Measurements from ENCODE around the gene RCSD1.

The RCSD1 gene

GRCh38 chr1:167690053-167690452 is 60.0 kb downstream of the RCSD1 start:
- TF ChIP-seq GATA2 (IDR thresholded peaks at IDR 0.05; ENCODE audit: low read depth, low read length) = peak; percentile 65; the same call in 1 of the 2 replicates
- TF ChIP-seq GATA3 (IDR thresholded peaks at IDR 0.05; ENCODE audit: low read depth, low read length) = no peak

DNA sequence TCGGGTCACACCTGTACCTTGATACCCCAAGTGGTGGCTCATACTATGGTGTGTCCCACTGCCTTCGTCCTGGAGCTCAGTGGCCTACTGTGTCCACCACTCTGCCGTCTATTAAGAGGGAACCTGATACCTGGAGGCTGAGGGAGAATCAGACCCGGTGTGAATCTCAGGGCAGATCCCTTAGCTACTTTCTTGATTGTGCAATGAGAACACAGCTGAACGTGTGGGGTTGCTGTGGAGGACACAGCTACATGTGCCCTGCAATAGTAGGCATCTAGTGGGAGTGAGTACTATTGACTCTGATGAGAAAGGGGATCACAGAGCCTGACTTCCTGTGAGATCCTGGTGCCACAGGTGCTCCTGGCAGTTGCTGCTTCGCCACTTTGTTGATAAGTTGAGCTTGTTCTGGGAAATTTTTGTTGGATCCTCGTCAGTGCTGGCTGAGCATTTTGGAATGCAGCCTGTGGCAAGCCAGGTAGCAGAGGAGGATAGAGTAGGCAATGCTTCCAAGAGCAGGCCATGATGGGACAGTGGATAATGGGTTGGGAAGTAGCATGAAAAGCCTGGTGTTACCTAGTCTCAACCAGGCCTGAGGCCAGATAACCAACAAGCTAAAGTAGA is 63.5 kb downstream of the RCSD1 start:
- TF ChIP-seq GATA3 (IDR thresholded peaks at IDR 0.05; ENCODE audit: low read depth, low read length) = no peak

GRCh38 chr1:167694691-167695090 is 64.7 kb downstream of the RCSD1 start:
- TF ChIP-seq GATA2 (IDR thresholded peaks at IDR 0.05; ENCODE audit: low read depth, low read length) = no peak
- TF ChIP-seq GATA3 (IDR thresholded peaks at IDR 0.05; ENCODE audit: low read depth, low read length) = no peak

DNA sequence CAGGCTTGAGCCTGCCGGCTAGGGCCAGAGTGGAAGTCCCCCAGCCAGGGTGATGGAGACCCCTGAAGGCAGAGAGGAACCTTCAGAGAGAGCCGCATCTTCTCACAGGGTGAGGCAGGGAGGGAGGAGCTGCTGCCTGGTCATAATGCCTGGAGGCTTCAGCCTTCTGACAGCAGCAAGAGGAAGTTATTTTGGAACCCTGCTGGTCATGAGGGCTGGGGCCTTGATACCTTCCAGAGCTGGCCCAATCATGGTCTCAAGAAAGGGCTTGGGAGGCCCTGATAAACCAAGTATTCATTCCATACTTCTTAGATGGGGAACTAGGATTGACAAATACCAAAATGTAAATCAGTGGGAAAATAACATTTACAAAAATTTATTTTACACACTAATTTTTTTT is 65.1 kb downstream of the RCSD1 start:
- TF ChIP-seq GATA2 (IDR thresholded peaks at IDR 0.05; ENCODE audit: low read depth, low read length) (no peak), GATA3 (IDR thresholded peaks at IDR 0.05; ENCODE audit: low read depth, low read length) (no peak)

DNA sequence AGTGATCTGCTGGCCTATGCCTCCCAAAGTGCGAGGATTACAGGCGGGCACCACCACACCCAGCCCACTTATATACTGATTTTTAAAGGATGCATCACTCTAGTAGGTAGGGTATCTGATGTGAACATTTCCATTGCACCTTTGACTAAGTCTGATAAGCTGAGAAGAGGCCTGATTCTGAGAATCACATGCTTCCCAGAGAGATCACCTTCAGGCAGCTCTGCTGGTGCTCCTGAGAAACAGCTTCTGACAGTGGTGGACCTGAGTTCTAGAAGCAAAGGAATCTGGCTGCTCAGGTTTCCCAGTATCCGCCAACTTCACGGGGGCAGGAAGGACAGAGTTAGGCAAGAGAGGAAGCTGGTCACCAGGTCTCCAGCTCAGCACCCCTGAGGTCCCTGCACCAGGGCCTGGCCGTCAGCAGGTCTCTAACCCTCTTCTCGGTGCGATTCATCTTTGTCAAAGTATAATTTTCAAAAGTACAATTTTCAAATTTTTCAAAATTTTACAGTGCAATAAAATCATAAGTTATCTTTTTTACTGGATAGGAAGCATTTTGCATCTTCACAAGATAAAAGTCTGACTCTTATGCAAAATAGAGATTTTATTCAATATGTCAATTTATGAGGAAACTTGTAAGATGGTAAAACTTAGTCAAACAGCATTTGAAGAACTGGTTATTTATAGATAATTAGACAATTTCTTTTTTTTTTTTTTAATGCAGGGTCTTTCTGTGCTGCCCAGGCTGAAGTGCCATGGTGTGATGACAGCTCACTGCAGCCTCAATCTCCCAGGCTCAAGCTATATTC is 65.9 kb downstream of the RCSD1 start:
- no peak for TF ChIP-seq GATA2 (IDR thresholded peaks at IDR 0.05; ENCODE audit: low read depth, low read length)
- TF ChIP-seq GATA3 (IDR thresholded peaks at IDR 0.05; ENCODE audit: low read depth, low read length) = no peak

GRCh38 chr1:167697667-167698141 is 67.7 kb downstream of the RCSD1 start:
- TF ChIP-seq GATA2 (IDR thresholded peaks at IDR 0.05; ENCODE audit: low read depth, low read length) (no peak), GATA3 (IDR thresholded peaks at IDR 0.05; ENCODE audit: low read depth, low read length) (no peak)

- TF ChIP-seq GATA3 (IDR thresholded peaks at IDR 0.05; ENCODE audit: low read depth, low read length) (no peak), GATA2 (IDR thresholded peaks at IDR 0.05; ENCODE audit: low read depth, low read length) (no peak)
These were observed 68.3 kb downstream of the RCSD1 start for GRCh38 chr1:167698313-167698712.

DNA sequence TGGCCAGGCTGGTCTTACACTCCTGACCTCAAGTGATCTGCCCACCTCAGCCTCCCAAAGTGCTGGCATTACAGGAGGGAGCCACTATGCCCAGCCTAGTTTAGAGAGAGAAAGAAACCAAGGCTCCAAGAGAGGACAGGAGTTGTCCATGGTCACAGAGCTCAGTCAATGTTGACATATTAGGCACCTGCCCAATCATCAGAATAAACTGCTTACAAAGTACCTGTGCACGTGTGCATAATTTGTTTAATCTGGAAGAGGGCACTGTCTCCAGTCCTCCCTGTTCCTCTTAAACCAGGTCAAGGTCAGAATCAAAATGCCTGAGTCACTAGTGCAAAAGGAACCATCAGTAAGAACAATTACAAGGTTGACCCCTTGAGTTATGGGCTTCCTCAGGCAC is 71.5 kb downstream of the RCSD1 start:
- no peak for TF ChIP-seq GATA2 (IDR thresholded peaks at IDR 0.05; ENCODE audit: low read depth, low read length)
- TF ChIP-seq GATA3 (IDR thresholded peaks at IDR 0.05; ENCODE audit: low read depth, low read length) = no peak

- TF ChIP-seq GATA3 (IDR thresholded peaks at IDR 0.05; ENCODE audit: low read depth, low read length) (no peak), GATA2 (IDR thresholded peaks at IDR 0.05; ENCODE audit: low read depth, low read length) (no peak)
These were observed 73.5 kb downstream of the RCSD1 start for GRCh38 chr1:167703557-167703956.

DNA sequence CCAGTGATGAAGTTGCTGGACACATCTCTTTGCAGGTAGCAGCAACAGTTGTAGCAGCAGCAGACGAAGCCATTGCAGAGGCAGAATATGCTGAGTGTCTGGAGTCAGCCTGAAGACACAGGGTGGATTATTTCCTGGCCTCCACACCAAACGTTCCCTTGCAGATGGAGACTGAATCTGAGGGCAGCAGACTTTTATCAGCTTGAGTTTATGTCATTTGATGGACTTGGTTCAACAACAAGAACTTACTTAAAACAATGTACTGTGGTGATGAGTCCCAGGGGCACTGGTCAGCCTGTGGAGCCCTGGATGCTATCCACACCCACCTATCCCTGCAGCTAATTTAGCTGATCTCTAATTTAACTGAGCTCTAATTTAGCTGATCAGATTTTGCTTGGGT is 74.7 kb downstream of the RCSD1 start:
- TF ChIP-seq GATA3 (IDR thresholded peaks at IDR 0.05; ENCODE audit: low read depth, low read length) = no peak
- no peak for TF ChIP-seq GATA2 (IDR thresholded peaks at IDR 0.05; ENCODE audit: low read depth, low read length)

GRCh38 chr1:167705250-167705649 is 75.2 kb downstream of the RCSD1 start:
- TF ChIP-seq GATA3 (IDR thresholded peaks at IDR 0.05; ENCODE audit: low read depth, low read length) (no peak), GATA2 (IDR thresholded peaks at IDR 0.05; ENCODE audit: low read depth, low read length) (no peak)

- no peak for TF ChIP-seq GATA2 (IDR thresholded peaks at IDR 0.05; ENCODE audit: low read depth, low read length)
- TF ChIP-seq GATA3 (IDR thresholded peaks at IDR 0.05; ENCODE audit: low read depth, low read length) = no peak
These were observed 76.3 kb downstream of the RCSD1 start for GRCh38 chr1:167706363-167706762.

DNA sequence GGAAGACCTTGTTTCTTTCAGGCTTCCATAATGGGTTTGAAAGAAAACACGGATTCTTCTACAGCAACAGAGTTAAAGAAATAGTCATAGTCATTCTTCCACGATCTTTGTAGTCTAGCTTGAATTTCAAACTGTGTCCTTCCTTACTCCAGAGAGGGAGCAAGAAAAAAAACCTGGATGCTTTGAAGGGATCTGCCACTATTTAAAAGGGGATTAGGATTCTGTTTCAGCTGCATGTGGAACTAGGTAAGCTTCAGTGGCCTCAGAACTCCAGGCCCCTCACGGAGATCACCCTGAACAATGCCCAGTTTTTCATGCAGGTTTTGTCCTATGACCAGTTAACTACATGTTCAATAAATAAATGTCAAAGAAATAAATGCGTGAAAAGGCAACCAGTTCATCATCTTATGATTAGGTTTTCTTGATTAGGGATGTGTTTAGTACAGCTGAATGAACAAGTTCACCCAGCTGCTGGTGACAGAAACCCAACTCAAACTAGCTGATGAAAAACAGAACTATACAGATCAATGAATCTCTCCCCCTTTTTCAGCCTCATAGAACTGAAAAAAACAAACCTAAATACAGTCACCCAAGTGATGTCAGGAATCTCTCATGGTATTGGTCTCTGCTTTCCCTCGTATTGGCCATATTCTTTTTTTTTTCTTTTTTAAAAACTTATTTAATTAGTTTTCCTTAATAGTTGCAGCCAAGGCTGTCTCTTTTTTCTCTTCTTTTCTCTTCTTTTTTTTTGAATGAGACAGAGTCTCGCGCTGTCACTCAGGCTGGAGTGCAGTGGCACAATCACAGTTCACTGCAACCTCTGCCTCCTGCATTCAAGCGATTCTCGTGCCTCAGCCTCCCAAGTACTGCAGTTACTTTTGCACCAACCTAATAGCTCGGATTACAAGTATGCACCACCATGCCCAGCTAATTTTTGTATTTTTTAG is 77.2 kb downstream of the RCSD1 start:
- TF ChIP-seq GATA2 (IDR thresholded peaks at IDR 0.05; ENCODE audit: low read depth, low read length) (no peak), GATA3 (IDR thresholded peaks at IDR 0.05; ENCODE audit: low read depth, low read length) (no peak)

- TF ChIP-seq GATA2 (IDR thresholded peaks at IDR 0.05; ENCODE audit: low read depth, low read length) = no peak
- TF ChIP-seq GATA3 (IDR thresholded peaks at IDR 0.05; ENCODE audit: low read depth, low read length) = no peak
These were observed 77.9 kb downstream of the RCSD1 start for GRCh38 chr1:167707942-167708341.
